Activated T-helper 9 cell treated with anti-CD3 and anti-CD28 coated beads, Interleukin-2, amount 50 U/mL, for 16 hours (primary cell): ENCODE measurements around the gene LIPT1.
A peak's percentile ranks its signal among the peaks of the same experiment; 100 is the strongest.
"Not testable (repeated sequence)": the region's sequence is repeated elsewhere in the genome, so short reads cannot be mapped to it uniquely, and the experiment has no call there.

Experiments
- DNase-seq: peaks from one replicate; pipeline ENCODE4 v3.0.0-alpha.2; 2020; ENCODE audit warnings: low read depth

The LIPT1 gene

GRCh38 chr2:99180755-99181623 is 26.2 kb downstream of the LIPT1 start, which contains the start of the genes MITD1 and MRPL30:
Gene MITD1, minus strand, starts transcription at chr2:99181058. Its CDS starts 77 bp downstream, at chr2:99180981.
Gene MRPL30, plus strand, starts transcription at chr2:99181184. Its CDS starts 5,020 bp downstream, at chr2:99186204.
- DNase-seq: peak; percentile 83

GRCh38 chr2:99181624-99182000 is 26.8 kb downstream of the LIPT1 start:
- DNase-seq: no peak

GRCh38 chr2:99183025-99183424 is 28.3 kb downstream of the LIPT1 start:
- DNase-seq: no peak

GRCh38 chr2:99184811-99185210 is 30.0 kb downstream of the LIPT1 start:
- DNase-seq: no peak

GRCh38 chr2:99187011-99187410 is 32.2 kb downstream of the LIPT1 start:
- no peak for DNase-seq

GRCh38 chr2:99188357-99188756 is 33.6 kb downstream of the LIPT1 start:
- no peak for DNase-seq

GRCh38 chr2:99190548-99190947 is 35.8 kb downstream of the LIPT1 start:
- no peak for DNase-seq

- not testable (repeated sequence) for DNase-seq
Measured at GRCh38 chr2:99192364-99192763, 37.6 kb downstream of the LIPT1 start.

GRCh38 chr2:99198103-99198841 is 43.5 kb downstream of the LIPT1 start:
- no peak for DNase-seq

- DNase-seq: no peak
Measured at GRCh38 chr2:99200076-99200800, 45.5 kb downstream of the LIPT1 start.

- DNase-seq: no peak
Measured at GRCh38 chr2:99201959-99202678, 47.4 kb downstream of the LIPT1 start.

GRCh38 chr2:99205491-99205890 is 50.7 kb downstream of the LIPT1 start:
- DNase-seq: no peak
